ENCODE measurements around the gene KRTAP25-1.

Gene KRTAP25-1, protein sequence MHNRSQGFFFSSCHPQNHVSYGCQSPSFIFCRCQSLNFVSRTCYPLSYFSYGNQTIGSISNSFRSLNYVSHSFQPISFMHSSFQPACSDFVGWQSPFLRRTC

DNA sequence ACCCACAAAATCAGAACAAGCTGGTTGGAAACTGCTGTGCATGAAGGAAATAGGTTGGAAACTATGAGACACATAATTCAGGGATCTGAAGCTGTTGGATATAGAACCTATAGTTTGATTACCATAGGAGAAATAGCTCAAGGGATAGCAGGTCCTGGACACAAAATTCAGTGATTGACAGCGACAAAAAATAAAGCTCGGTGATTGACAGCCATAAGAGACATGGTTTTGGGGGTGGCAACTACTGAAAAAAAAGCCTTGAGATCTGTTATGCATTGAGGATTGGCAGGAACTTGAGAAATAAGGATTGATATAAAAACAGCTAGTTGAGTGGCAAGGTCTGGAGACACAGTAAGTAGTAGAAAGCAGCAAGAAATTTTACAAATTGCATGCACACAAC lies at the start of gene KRTAP25-1:
Gene KRTAP25-1 (minus strand): TSS at position 300 of the 400 bp plus-strand sequence. CDS start 24 bp downstream, at position 276.
- no peaks in the 10 kb centered on the region for H3K36me3 ChIP-seq (ENCODE audit: control insufficient read depth, insufficient read depth, low read length)
- no peaks in the 10 kb centered on the region for H3K27me3 ChIP-seq (replicated peaks; ENCODE audit: control insufficient read depth, insufficient read depth, low read length)
- H3K4me3 ChIP-seq (replicated peaks; ENCODE audit: low read depth, low read length), result no peak within 1 kb of the TSS
- TF ChIP-seq, protein P1, sequence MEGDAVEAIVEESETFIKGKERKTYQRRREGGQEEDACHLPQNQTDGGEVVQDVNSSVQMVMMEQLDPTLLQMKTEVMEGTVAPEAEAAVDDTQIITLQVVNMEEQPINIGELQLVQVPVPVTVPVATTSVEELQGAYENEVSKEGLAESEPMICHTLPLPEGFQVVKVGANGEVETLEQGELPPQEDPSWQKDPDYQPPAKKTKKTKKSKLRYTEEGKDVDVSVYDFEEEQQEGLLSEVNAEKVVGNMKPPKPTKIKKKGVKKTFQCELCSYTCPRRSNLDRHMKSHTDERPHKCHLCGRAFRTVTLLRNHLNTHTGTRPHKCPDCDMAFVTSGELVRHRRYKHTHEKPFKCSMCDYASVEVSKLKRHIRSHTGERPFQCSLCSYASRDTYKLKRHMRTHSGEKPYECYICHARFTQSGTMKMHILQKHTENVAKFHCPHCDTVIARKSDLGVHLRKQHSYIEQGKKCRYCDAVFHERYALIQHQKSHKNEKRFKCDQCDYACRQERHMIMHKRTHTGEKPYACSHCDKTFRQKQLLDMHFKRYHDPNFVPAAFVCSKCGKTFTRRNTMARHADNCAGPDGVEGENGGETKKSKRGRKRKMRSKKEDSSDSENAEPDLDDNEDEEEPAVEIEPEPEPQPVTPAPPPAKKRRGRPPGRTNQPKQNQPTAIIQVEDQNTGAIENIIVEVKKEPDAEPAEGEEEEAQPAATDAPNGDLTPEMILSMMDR (IDR thresholded peaks at IDR 0.05; ENCODE audit: insufficient read depth, low read length, poor library complexity, severe bottlenecking), result no peak
- DNase-seq (ENCODE audit: extremely low read depth, insufficient read length), result no peak

DNA sequence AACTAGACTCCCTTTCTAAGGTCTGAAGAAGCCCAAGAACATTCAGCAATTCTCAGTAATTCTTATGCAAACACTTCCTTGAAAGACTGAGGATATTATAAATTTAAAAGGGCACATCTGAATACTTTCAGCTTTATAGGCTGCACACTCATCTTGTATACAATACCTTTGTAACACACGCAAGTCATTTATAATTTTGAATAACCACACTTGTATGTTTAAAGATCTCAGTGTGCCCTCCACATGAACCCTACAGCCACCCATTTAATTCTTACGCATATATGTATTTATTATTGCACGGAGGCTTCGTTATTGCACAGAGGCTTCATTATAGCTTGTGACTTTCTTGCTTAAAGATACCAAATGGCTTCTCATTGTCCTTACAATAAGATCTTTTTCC lies 49.4 kb upstream of the KRTAP25-1 start:
- DNase-seq (ENCODE audit: extremely low read depth, insufficient read length), result no peak
- no peaks in the 10 kb centered on the region for H3K36me3 ChIP-seq (ENCODE audit: control insufficient read depth, insufficient read depth, low read length)
- no peak overlapping the region for H3K4me3 ChIP-seq (replicated peaks; ENCODE audit: low read depth, low read length)
- TF ChIP-seq, protein P1 (IDR thresholded peaks at IDR 0.05; ENCODE audit: insufficient read depth, low read length, poor library complexity, severe bottlenecking), result no peak
- H3K27me3 ChIP-seq (replicated peaks; ENCODE audit: control insufficient read depth, insufficient read depth, low read length), result no peaks in the 10 kb centered on the region

DNA sequence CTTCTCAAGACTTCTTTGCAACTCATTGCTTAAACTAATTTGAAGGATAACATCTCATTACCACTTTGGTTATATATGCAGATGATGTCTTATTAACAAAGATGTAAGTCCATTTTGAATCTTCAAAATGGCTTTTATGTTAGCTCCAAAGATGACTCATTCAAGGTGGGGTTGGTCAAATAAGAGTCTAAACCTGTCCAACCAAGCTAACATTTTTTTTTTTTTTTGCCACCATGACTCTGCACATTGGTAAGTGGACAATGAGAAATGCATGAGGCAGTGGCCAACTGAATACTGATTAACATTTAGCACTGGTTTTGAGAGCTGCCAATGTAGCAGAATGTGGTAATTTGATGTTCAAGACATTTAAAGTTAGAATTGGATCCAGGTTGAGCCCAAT lies 48.5 kb upstream of the KRTAP25-1 start:
- DNase-seq (ENCODE audit: extremely low read depth, insufficient read length), result no peak
- H3K36me3 ChIP-seq (ENCODE audit: control insufficient read depth, insufficient read depth, low read length), result no peaks in the 10 kb centered on the region
- H3K4me3 ChIP-seq (replicated peaks; ENCODE audit: low read depth, low read length), result no peak overlapping the region
- no peaks in the 10 kb centered on the region for H3K27me3 ChIP-seq (replicated peaks; ENCODE audit: control insufficient read depth, insufficient read depth, low read length)
- TF ChIP-seq, protein P1 (IDR thresholded peaks at IDR 0.05; ENCODE audit: insufficient read depth, low read length, poor library complexity, severe bottlenecking), result no peak

DNA sequence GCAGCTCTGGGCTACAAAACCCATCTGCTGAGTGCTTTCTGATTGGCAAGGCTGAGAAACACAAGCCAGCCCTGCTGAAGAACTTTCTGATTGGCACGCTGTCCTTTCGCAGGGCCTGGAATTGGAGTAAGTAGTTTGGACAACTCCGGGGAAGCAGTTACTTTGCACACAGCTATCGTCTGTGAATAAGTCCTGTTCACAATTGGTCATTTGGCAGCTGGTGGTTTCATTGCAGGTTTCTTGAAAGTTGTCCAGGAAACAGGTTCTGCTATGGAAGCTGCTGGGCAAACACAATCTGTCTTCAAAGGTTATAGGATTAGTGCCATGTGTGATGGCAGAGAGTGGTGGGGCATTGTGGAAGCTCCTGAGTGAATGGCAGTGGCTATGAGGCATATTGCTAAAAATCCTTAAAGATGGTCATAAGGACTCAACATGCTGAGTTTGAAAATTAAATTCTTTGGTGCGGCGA lies 48.0 kb upstream of the KRTAP25-1 start, which contains the start of gene KRTAP27-1:
Gene KRTAP27-1 (minus strand): TSS at position 419 of the 469 bp plus-strand sequence. CDS start 26 bp downstream, at position 393.
- Histone ChIP-seq H3K27me3 (replicated peaks; ENCODE audit: control insufficient read depth, insufficient read depth, low read length) (no peaks in the 10 kb centered on the region), H3K36me3 (ENCODE audit: control insufficient read depth, insufficient read depth, low read length) (no peaks in the 10 kb centered on the region), H3K4me3 (replicated peaks; ENCODE audit: low read depth, low read length) (no peak within 1 kb of the TSS)
- DNase-seq (ENCODE audit: extremely low read depth, insufficient read length), result no peak
- TF ChIP-seq, protein P1 (IDR thresholded peaks at IDR 0.05; ENCODE audit: insufficient read depth, low read length, poor library complexity, severe bottlenecking), result no peak

DNA sequence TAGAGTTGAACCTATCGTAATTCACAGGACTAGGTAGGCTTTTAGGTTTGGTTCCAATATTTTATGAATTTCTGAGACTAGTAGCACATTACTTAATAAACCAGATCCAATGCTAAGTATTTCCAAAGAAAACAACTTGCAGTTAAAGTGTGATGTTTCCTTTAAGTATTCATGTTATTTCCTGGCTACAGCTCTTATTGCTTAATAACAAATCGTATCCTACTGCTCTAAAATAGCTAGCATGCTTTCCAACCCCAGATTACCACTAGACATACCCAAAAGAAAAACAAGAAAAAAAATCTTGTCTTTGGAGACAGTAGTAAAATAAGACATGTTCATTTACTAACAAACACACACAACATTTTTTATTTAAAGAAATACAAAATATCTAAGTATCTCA lies 47.3 kb upstream of the KRTAP25-1 start:
- Histone ChIP-seq H3K36me3 (ENCODE audit: control insufficient read depth, insufficient read depth, low read length) (no peaks in the 10 kb centered on the region), H3K27me3 (replicated peaks; ENCODE audit: control insufficient read depth, insufficient read depth, low read length) (no peaks in the 10 kb centered on the region), H3K4me3 (replicated peaks; ENCODE audit: low read depth, low read length) (no peak overlapping the region)
- TF ChIP-seq, protein P1 (IDR thresholded peaks at IDR 0.05; ENCODE audit: insufficient read depth, low read length, poor library complexity, severe bottlenecking), result no peak
- no peak for DNase-seq (ENCODE audit: extremely low read depth, insufficient read length)

DNA sequence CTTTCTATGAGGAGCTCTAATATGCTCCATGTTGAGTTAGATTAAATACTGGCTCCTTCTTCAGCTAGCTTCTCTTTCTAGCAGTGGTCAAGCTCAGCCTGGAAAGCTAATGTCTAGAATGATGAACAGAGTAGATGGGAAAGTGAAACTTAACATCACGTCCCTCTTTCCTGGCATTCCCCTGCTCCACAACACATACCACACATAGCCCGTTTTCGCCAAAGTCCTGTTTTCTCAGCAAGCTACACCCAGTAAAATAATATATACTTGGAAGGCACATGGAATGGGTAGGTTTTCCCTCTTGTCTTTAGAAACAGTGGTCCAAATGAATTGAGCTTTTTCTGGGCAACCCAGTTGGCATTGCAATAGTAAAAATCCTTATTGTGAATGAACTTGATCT lies 44.4 kb upstream of the KRTAP25-1 start:
- TF ChIP-seq, protein P1 (IDR thresholded peaks at IDR 0.05; ENCODE audit: insufficient read depth, low read length, poor library complexity, severe bottlenecking), result no peak
- Histone ChIP-seq H3K27me3 (replicated peaks; ENCODE audit: control insufficient read depth, insufficient read depth, low read length) (no peaks in the 10 kb centered on the region), H3K4me3 (replicated peaks; ENCODE audit: low read depth, low read length) (no peak overlapping the region), H3K36me3 (ENCODE audit: control insufficient read depth, insufficient read depth, low read length) (no peaks in the 10 kb centered on the region)
- no peak for DNase-seq (ENCODE audit: extremely low read depth, insufficient read length)

All from GM06990 (cell line).